Measurements from ENCODE around the gene RAB21.
A peak's percentile ranks its signal among the peaks of the same experiment; 100 is the strongest.
"Not testable (repeated sequence)": the region's sequence is repeated elsewhere in the genome, so short reads cannot be mapped to it uniquely, and the experiment has no call there.

RAB21 gene

GRCh38 chr12:71752891-71753290 lies 1.8 kb upstream of the RAB21 start:
- peaks cover 0 to 11% (median 5%) of the 10 kb centered on the region in 4 experiments for H3K36me3 ChIP-seq (ENCODE audit: control insufficient read depth in 4 of 4, insufficient read depth in 4 of 4, low read length in 3 of 4)
- no peak overlapping the region for H3K4me3 ChIP-seq (ENCODE audit: control insufficient read depth in 1 of 7, extremely low read depth in 1 of 7, insufficient read depth in 4 of 7, low read depth in 2 of 7, low read length in 6 of 7)
- H3K4me1 ChIP-seq (ENCODE audit: control extremely low read depth in 1 of 4, control insufficient read depth in 4 of 4, insufficient read depth in 4 of 4, low read length in 3 of 4), result peaks cover 6 to 20% (median 8%) of the 10 kb centered on the region in 4 experiments
- ChIA-PET CTCF (interaction anchor here (0.6 kb wide), 1 partner anchor 11 kb away, joined by 3 read pairs; no protein-coding TSS in a partner anchor), POLR2A (interaction anchor here (0.6 kb wide), 1 partner anchor 379 kb away, joined by 3 read pairs; no protein-coding TSS in a partner anchor)
- 82% methylated on average over 1 of the region's 1 CpG for WGBS (ENCODE audit: insufficient coverage)
- no peak overlapping the region for H3K27ac ChIP-seq (ENCODE audit: insufficient read depth in 1 of 2, low read depth in 1 of 2, low read length in 2 of 2, poor library complexity in 1 of 2, severe bottlenecking in 2 of 2)
- peaks cover 0 to 2% (median 0%) of the 10 kb centered on the region in 5 experiments for H3K9me3 ChIP-seq (ENCODE audit: control extremely low read depth in 1 of 5, control insufficient read depth in 4 of 5, insufficient read depth in 2 of 5, low read depth in 1 of 5, low read length in 4 of 5)
- H3K27me3 ChIP-seq (replicated peaks in 2 of 5; ENCODE audit: control insufficient read depth in 4 of 5, insufficient read depth in 5 of 5, low read length in 4 of 5), result peaks cover 0 to 3% (median 0%) of the 10 kb centered on the region in 5 experiments
- DNase-seq, result peak in 1 of 3 donors; percentile 8

- DNase-seq, result peak; percentile 40 to 75 (median 70)
- POLR2A ChIA-PET, result interaction anchor here (1.0 to 1.1 kb wide), 2 partner anchors 69 to 91 kb away, joined by 3 read pairs; partner anchors contain the start of gene TMEM19
- Histone ChIP-seq H3K4me3 (ENCODE audit: control insufficient read depth in 1 of 7, extremely low read depth in 1 of 7, insufficient read depth in 4 of 7, low read depth in 2 of 7, low read length in 6 of 7) (peak overlapping the region; percentile 81 to 97 (median 94)), H3K4me1 (ENCODE audit: control extremely low read depth in 1 of 4, control insufficient read depth in 4 of 4, insufficient read depth in 4 of 4, low read length in 3 of 4) (peaks cover 6 to 20% (median 8%) of the 10 kb centered on the region in 4 experiments), H3K36me3 (ENCODE audit: control insufficient read depth in 4 of 4, insufficient read depth in 4 of 4, low read length in 3 of 4) (peaks cover 15 to 32% (median 26%) of the 10 kb centered on the region in 4 experiments), H3K27me3 (replicated peaks in 2 of 5; ENCODE audit: control insufficient read depth in 4 of 5, insufficient read depth in 5 of 5, low read length in 4 of 5) (no peaks in the 10 kb centered on the region), H3K27ac (ENCODE audit: insufficient read depth in 1 of 2, low read depth in 1 of 2, low read length in 2 of 2, poor library complexity in 1 of 2, severe bottlenecking in 2 of 2) (peak overlapping the region; percentile 87 to 95), H3K9me3 (ENCODE audit: control extremely low read depth in 1 of 5, control insufficient read depth in 4 of 5, insufficient read depth in 2 of 5, low read depth in 1 of 5, low read length in 4 of 5) (peaks cover 0 to 26% (median 11%) of the 10 kb centered on the region in 5 experiments)
- CTCF ChIA-PET, result interaction anchor here (0.6 to 1.5 kb wide), 3 partner anchors 12 to 119 kb away, joined by 3 to 6 read pairs (median 3); no protein-coding TSS in a partner anchor
- WGBS (ENCODE audit: insufficient coverage), result under 1% methylated on average over 37 of the region's 45 CpGs
Measured at GRCh38 chr12:71755146-71755892, 656 bp downstream of the RAB21 start.

- WGBS (ENCODE audit: insufficient coverage), result 90% methylated on average over 2 of the region's 5 CpGs
- Histone ChIP-seq H3K27me3 (replicated peaks in 2 of 5; ENCODE audit: control insufficient read depth in 4 of 5, insufficient read depth in 5 of 5, low read length in 4 of 5) (no peaks in the 10 kb centered on the region), H3K36me3 (ENCODE audit: control insufficient read depth in 4 of 4, insufficient read depth in 4 of 4, low read length in 3 of 4) (peaks cover 17 to 40% (median 31%) of the 10 kb centered on the region in 4 experiments), H3K9me3 (ENCODE audit: control extremely low read depth in 1 of 5, control insufficient read depth in 4 of 5, insufficient read depth in 2 of 5, low read depth in 1 of 5, low read length in 4 of 5) (peaks cover 2 to 35% (median 17%) of the 10 kb centered on the region in 5 experiments), H3K27ac (ENCODE audit: insufficient read depth in 1 of 2, low read depth in 1 of 2, low read length in 2 of 2, poor library complexity in 1 of 2, severe bottlenecking in 2 of 2) (peak overlapping the region in 1 of 2 experiments; percentile 95), H3K4me1 (ENCODE audit: control extremely low read depth in 1 of 4, control insufficient read depth in 4 of 4, insufficient read depth in 4 of 4, low read length in 3 of 4) (peaks cover 6 to 20% (median 8%) of the 10 kb centered on the region in 4 experiments), H3K4me3 (ENCODE audit: control insufficient read depth in 1 of 7, extremely low read depth in 1 of 7, insufficient read depth in 4 of 7, low read depth in 2 of 7, low read length in 6 of 7) (peak overlapping the region in 6 of 7 experiments; percentile 89 to 97 (median 94))
- CTCF ChIA-PET, result interaction anchor here (1.1 to 1.5 kb wide), 2 partner anchors 11 to 183 kb away, joined by 3 to 6 read pairs; partner anchors contain the start of gene TPH2
- DNase-seq, result no peak
- POLR2A ChIA-PET, result no interaction called here
Measured at GRCh38 chr12:71756054-71756690, 1.5 kb downstream of the RAB21 start.

GRCh38 chr12:71759941-71760340 lies 5.3 kb downstream of the RAB21 start:
- H3K27ac ChIP-seq (ENCODE audit: insufficient read depth in 1 of 2, low read depth in 1 of 2, low read length in 2 of 2, poor library complexity in 1 of 2, severe bottlenecking in 2 of 2), result no peak overlapping the region
- H3K36me3 ChIP-seq (ENCODE audit: control insufficient read depth in 4 of 4, insufficient read depth in 4 of 4, low read length in 3 of 4), result peaks cover 17 to 50% (median 36%) of the 10 kb centered on the region in 4 experiments
- POLR2A ChIA-PET, result no interaction called here

DNA sequence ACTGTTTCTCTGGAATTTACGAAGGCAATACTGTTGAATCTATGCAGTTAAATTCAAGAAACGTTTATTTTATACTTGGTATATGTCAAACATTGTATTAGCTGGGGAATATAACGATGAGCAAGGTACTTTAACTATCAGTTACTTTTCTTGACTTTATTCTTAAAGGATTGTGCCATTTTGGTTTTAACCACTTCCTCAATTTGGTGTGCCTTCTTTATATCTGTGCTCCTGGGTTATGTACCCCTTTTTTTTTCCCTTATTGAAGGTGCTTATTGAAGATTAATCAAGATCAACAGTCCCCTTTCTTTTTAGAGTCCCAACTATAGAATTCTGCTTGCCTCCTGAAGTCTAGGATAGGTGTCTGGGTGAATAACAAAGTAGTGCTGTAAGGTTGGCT lies 5.8 kb downstream of the RAB21 start:
- Histone ChIP-seq H3K36me3 (ENCODE audit: control insufficient read depth in 4 of 4, insufficient read depth in 4 of 4, low read length in 3 of 4) (peaks cover 17 to 52% (median 36%) of the 10 kb centered on the region in 4 experiments), H3K27me3 (replicated peaks in 2 of 5; ENCODE audit: control insufficient read depth in 4 of 5, insufficient read depth in 5 of 5, low read length in 4 of 5) (no peaks in the 10 kb centered on the region), H3K4me3 (ENCODE audit: control insufficient read depth in 1 of 7, extremely low read depth in 1 of 7, insufficient read depth in 4 of 7, low read depth in 2 of 7, low read length in 6 of 7) (no peak overlapping the region), H3K27ac (ENCODE audit: insufficient read depth in 1 of 2, low read depth in 1 of 2, low read length in 2 of 2, poor library complexity in 1 of 2, severe bottlenecking in 2 of 2) (no peak overlapping the region), H3K4me1 (ENCODE audit: control extremely low read depth in 1 of 4, control insufficient read depth in 4 of 4, insufficient read depth in 4 of 4, low read length in 3 of 4) (peaks cover 3 to 15% (median 7%) of the 10 kb centered on the region in 4 experiments), H3K9me3 (ENCODE audit: control extremely low read depth in 1 of 5, control insufficient read depth in 4 of 5, insufficient read depth in 2 of 5, low read depth in 1 of 5, low read length in 4 of 5) (peaks cover 2 to 51% (median 20%) of the 10 kb centered on the region in 5 experiments)
- WGBS (ENCODE audit: insufficient coverage), result no CpG with 5 or more reads among the region's 3 CpGs
- peak in 2 of 3 donors; percentile 31 to 48 for DNase-seq
- ChIA-PET CTCF (interaction anchor here (0.8 to 2.5 kb wide), 3 partner anchors 9 to 82 kb away, joined by 3 to 16 read pairs (median 6); no protein-coding TSS in a partner anchor), POLR2A (no interaction called here)

More at GRCh38 chr12:71759941-71760340, 5.3 kb downstream of the RAB21 start:
- Histone ChIP-seq H3K4me1 (ENCODE audit: control extremely low read depth in 1 of 4, control insufficient read depth in 4 of 4, insufficient read depth in 4 of 4, low read length in 3 of 4) (peaks cover 3 to 16% (median 7%) of the 10 kb centered on the region in 4 experiments), H3K27me3 (replicated peaks in 2 of 5; ENCODE audit: control insufficient read depth in 4 of 5, insufficient read depth in 5 of 5, low read length in 4 of 5) (no peaks in the 10 kb centered on the region), H3K9me3 (ENCODE audit: control extremely low read depth in 1 of 5, control insufficient read depth in 4 of 5, insufficient read depth in 2 of 5, low read depth in 1 of 5, low read length in 4 of 5) (peaks cover 2 to 50% (median 20%) of the 10 kb centered on the region in 5 experiments), H3K4me3 (ENCODE audit: control insufficient read depth in 1 of 7, extremely low read depth in 1 of 7, insufficient read depth in 4 of 7, low read depth in 2 of 7, low read length in 6 of 7) (no peak overlapping the region)
- CTCF ChIA-PET, result interaction anchor here (2.2 to 2.5 kb wide), 2 partner anchors 20 to 82 kb away, joined by 6 to 16 read pairs; no protein-coding TSS in a partner anchor
- DNase-seq, result no peak
- WGBS (ENCODE audit: insufficient coverage), result 100% methylated on average over 1 of the region's 3 CpGs

GRCh38 chr12:71761354-71761753 lies 6.7 kb downstream of the RAB21 start:
- WGBS (ENCODE audit: insufficient coverage), result no CpG with 5 or more reads among the region's 1 CpG
- POLR2A ChIA-PET; H3K4me3 ChIP-seq (ENCODE audit: control insufficient read depth in 1 of 7, extremely low read depth in 1 of 7, insufficient read depth in 4 of 7, low read depth in 2 of 7, low read length in 6 of 7); H3K27ac ChIP-seq (ENCODE audit: insufficient read depth in 1 of 2, low read depth in 1 of 2, low read length in 2 of 2, poor library complexity in 1 of 2, severe bottlenecking in 2 of 2); DNase-seq; H3K4me1 ChIP-seq (ENCODE audit: control extremely low read depth in 1 of 4, control insufficient read depth in 4 of 4, insufficient read depth in 4 of 4, low read length in 3 of 4); H3K27me3 ChIP-seq (replicated peaks in 2 of 5; ENCODE audit: control insufficient read depth in 4 of 5, insufficient read depth in 5 of 5, low read length in 4 of 5): not testable (repeated sequence)
- CTCF ChIA-PET, result interaction anchor here (0.8 kb wide), 1 partner anchor 10 kb away, joined by 3 read pairs; no protein-coding TSS in a partner anchor
- peaks cover 2 to 51% (median 20%) of the 10 kb centered on the region in 5 experiments for H3K9me3 ChIP-seq (ENCODE audit: control extremely low read depth in 1 of 5, control insufficient read depth in 4 of 5, insufficient read depth in 2 of 5, low read depth in 1 of 5, low read length in 4 of 5)
- H3K36me3 ChIP-seq (ENCODE audit: control insufficient read depth in 4 of 4, insufficient read depth in 4 of 4, low read length in 3 of 4), result peaks cover 17 to 52% (median 36%) of the 10 kb centered on the region in 4 experiments
